ENCODE data around the gene CYB561.

Gene CYB561

GRCh38 chr17:63446753-63447470, 806 bp upstream of the CYB561 start:
- H3K27ac Mint-ChIP-seq = no peak overlapping the region
- peaks cover 21% of the 10 kb centered on the region for H3K4me1 Mint-ChIP-seq (ENCODE audit: low read depth)
- H3K36me3 Mint-ChIP-seq (ENCODE audit: low read depth) = peaks cover 1% of the 10 kb centered on the region
- H3K9me3 Mint-ChIP-seq = no peaks in the 10 kb centered on the region
- peak overlapping the region; percentile 25 for H3K4me3 Mint-ChIP-seq
- H3K27me3 Mint-ChIP-seq (ENCODE audit: low read depth) = peaks cover 35% of the 10 kb centered on the region

- Mint-ChIP-seq H3K4me1 (ENCODE audit: low read depth) (peaks cover 27% of the 10 kb centered on the region), H3K27ac (no peak overlapping the region), H3K27me3 (ENCODE audit: low read depth) (peaks cover 30% of the 10 kb centered on the region), H3K36me3 (ENCODE audit: low read depth) (peaks cover 3% of the 10 kb centered on the region), H3K4me3 (peak overlapping the region; percentile 75), H3K9me3 (no peaks in the 10 kb centered on the region)
Measured at GRCh38 chr17:63445571-63445953, 544 bp downstream of the CYB561 start.

- Mint-ChIP-seq H3K27me3 (ENCODE audit: low read depth) (peaks cover 26% of the 10 kb centered on the region), H3K27ac (peak overlapping the region; percentile 65), H3K9me3 (no peaks in the 10 kb centered on the region), H3K4me1 (ENCODE audit: low read depth) (peaks cover 30% of the 10 kb centered on the region), H3K36me3 (ENCODE audit: low read depth) (peaks cover 4% of the 10 kb centered on the region), H3K4me3 (peak overlapping the region; percentile 75)
Measured at GRCh38 chr17:63445065-63445464, 1.0 kb downstream of the CYB561 start.

GRCh38 chr17:63444457-63444856, 1.6 kb downstream of the CYB561 start:
- Mint-ChIP-seq H3K4me1 (ENCODE audit: low read depth) (peaks cover 34% of the 10 kb centered on the region), H3K27ac (no peak overlapping the region), H3K27me3 (ENCODE audit: low read depth) (peaks cover 20% of the 10 kb centered on the region), H3K36me3 (ENCODE audit: low read depth) (peaks cover 6% of the 10 kb centered on the region), H3K4me3 (peak overlapping the region; percentile 75), H3K9me3 (no peaks in the 10 kb centered on the region)

- Mint-ChIP-seq H3K36me3 (ENCODE audit: low read depth) (peaks cover 6% of the 10 kb centered on the region), H3K27ac (no peak overlapping the region), H3K4me3 (no peak overlapping the region), H3K9me3 (no peaks in the 10 kb centered on the region), H3K4me1 (ENCODE audit: low read depth) (peaks cover 37% of the 10 kb centered on the region), H3K27me3 (ENCODE audit: low read depth) (peaks cover 17% of the 10 kb centered on the region)
Measured at GRCh38 chr17:63443053-63443452, 3.1 kb downstream of the CYB561 start.

- H3K9me3 Mint-ChIP-seq = no peaks in the 10 kb centered on the region
- peaks cover 17% of the 10 kb centered on the region for H3K27me3 Mint-ChIP-seq (ENCODE audit: low read depth)
- no peak overlapping the region for H3K4me3 Mint-ChIP-seq
- H3K4me1 Mint-ChIP-seq (ENCODE audit: low read depth) = peaks cover 37% of the 10 kb centered on the region
- H3K36me3 Mint-ChIP-seq (ENCODE audit: low read depth) = peaks cover 6% of the 10 kb centered on the region
- H3K27ac Mint-ChIP-seq = peak overlapping the region; percentile 65
Measured at GRCh38 chr17:63442549-63443035, 3.5 kb downstream of the CYB561 start.

- Mint-ChIP-seq H3K9me3 (no peaks in the 10 kb centered on the region), H3K27ac (no peak overlapping the region), H3K4me1 (ENCODE audit: low read depth) (peaks cover 33% of the 10 kb centered on the region), H3K36me3 (ENCODE audit: low read depth) (peaks cover 6% of the 10 kb centered on the region), H3K4me3 (no peak overlapping the region), H3K27me3 (ENCODE audit: low read depth) (peaks cover 13% of the 10 kb centered on the region)
Measured at GRCh38 chr17:63442074-63442473, 4.0 kb downstream of the CYB561 start.

GRCh38 chr17:63441654-63442053, 4.5 kb downstream of the CYB561 start:
- Mint-ChIP-seq H3K4me3 (no peak overlapping the region), H3K27ac (no peak overlapping the region), H3K9me3 (no peaks in the 10 kb centered on the region), H3K36me3 (ENCODE audit: low read depth) (peaks cover 6% of the 10 kb centered on the region), H3K27me3 (ENCODE audit: low read depth) (peaks cover 12% of the 10 kb centered on the region), H3K4me1 (ENCODE audit: low read depth) (peaks cover 32% of the 10 kb centered on the region)

- peak overlapping the region; percentile 90 for H3K27ac Mint-ChIP-seq
- H3K36me3 Mint-ChIP-seq (ENCODE audit: low read depth) = peaks cover 6% of the 10 kb centered on the region
- H3K4me3 Mint-ChIP-seq = peak overlapping the region; percentile 50
- H3K9me3 Mint-ChIP-seq = no peaks in the 10 kb centered on the region
- peaks cover 32% of the 10 kb centered on the region for H3K4me1 Mint-ChIP-seq (ENCODE audit: low read depth)
- peaks cover 12% of the 10 kb centered on the region for H3K27me3 Mint-ChIP-seq (ENCODE audit: low read depth)
Measured at GRCh38 chr17:63440770-63441335, 5.3 kb downstream of the CYB561 start.

GRCh38 chr17:63440127-63440769, 5.9 kb downstream of the CYB561 start:
- Mint-ChIP-seq H3K4me3 (peak overlapping the region; percentile 58), H3K4me1 (ENCODE audit: low read depth) (peaks cover 36% of the 10 kb centered on the region), H3K27me3 (ENCODE audit: low read depth) (peaks cover 11% of the 10 kb centered on the region), H3K9me3 (no peaks in the 10 kb centered on the region), H3K27ac (peak overlapping the region; percentile 90), H3K36me3 (ENCODE audit: low read depth) (peaks cover 6% of the 10 kb centered on the region)

GRCh38 chr17:63439687-63440086, 6.4 kb downstream of the CYB561 start:
- Mint-ChIP-seq H3K9me3 (no peaks in the 10 kb centered on the region), H3K27me3 (ENCODE audit: low read depth) (peaks cover 5% of the 10 kb centered on the region), H3K4me3 (peak overlapping the region; percentile 58), H3K27ac (peak overlapping the region; percentile 90), H3K36me3 (ENCODE audit: low read depth) (peaks cover 8% of the 10 kb centered on the region), H3K4me1 (ENCODE audit: low read depth) (peaks cover 36% of the 10 kb centered on the region)

GRCh38 chr17:63438092-63439051, 7.7 kb downstream of the CYB561 start:
- Mint-ChIP-seq H3K27me3 (ENCODE audit: low read depth) (no peaks in the 10 kb centered on the region), H3K27ac (peak overlapping the region; percentile 36), H3K9me3 (no peaks in the 10 kb centered on the region), H3K4me3 (no peak overlapping the region), H3K36me3 (ENCODE audit: low read depth) (peaks cover 8% of the 10 kb centered on the region), H3K4me1 (ENCODE audit: low read depth) (peaks cover 37% of the 10 kb centered on the region)

- peaks cover 41% of the 10 kb centered on the region for H3K4me1 Mint-ChIP-seq (ENCODE audit: low read depth)
- H3K4me3 Mint-ChIP-seq = no peak overlapping the region
- H3K36me3 Mint-ChIP-seq (ENCODE audit: low read depth) = peaks cover 8% of the 10 kb centered on the region
- peak overlapping the region; percentile 26 for H3K27ac Mint-ChIP-seq
- no peaks in the 10 kb centered on the region for H3K27me3 Mint-ChIP-seq (ENCODE audit: low read depth)
- H3K9me3 Mint-ChIP-seq = no peaks in the 10 kb centered on the region
Measured at GRCh38 chr17:63437287-63438091, 8.6 kb downstream of the CYB561 start.

Measured in T-helper 1 cell treated with Interleukin-12 subunit alpha and Interleukin-12 subunit beta and Interleukin-4 antibody, amounts not matched to agents 30 μg/mL and 1 μg/mL, for 36 hours (primary cell).